Ascending aorta (tissue), 2 donors: ENCODE results near the gene POLR3C. TPM values are rescaled to one million over a fixed set of nuclear protein-coding genes. Genes with fewer than 3 reads are reported as not detected.

Experiments
- DNase-seq, 2 donors: peaks; one replicate each; pipeline ENCODE4 v3.0.0-alpha.2; 2019; ENCODE audit warnings: low spot score in 2 of 2
- H3K27ac ChIP-seq, 2 donors: fragments of 200-600 bp; sonication (generic); one replicate each; pipeline ENCODE4 v1.5.1; 2016 to 2017; ENCODE audit warnings: mild to moderate bottlenecking in 1 of 2
- H3K27me3 ChIP-seq: fragments of 200-600 bp; sonication (generic); one replicate; pipeline ENCODE4 v1.5.1; 2017
- H3K36me3 ChIP-seq, 2 donors: fragments of 200-600 bp; sonication (generic); one replicate each; pipeline ENCODE4 v1.5.1; 2016
- H3K4me1 ChIP-seq, 2 donors: fragments of 200-600 bp; sonication (generic); one replicate each; pipeline ENCODE4 v1.5.1; 2016 to 2017; ENCODE audit warnings: mild to moderate bottlenecking in 1 of 2
- H3K4me3 ChIP-seq, 2 donors: fragments of 200-600 bp; sonication (generic); one replicate each; pipeline ENCODE4 v1.5.1; 2016 to 2017; ENCODE audit warnings: mild to moderate bottlenecking in 1 of 2
- H3K9me3 ChIP-seq, 2 donors: fragments of 200-600 bp; sonication (generic); one replicate each; pipeline ENCODE4 v1.5.1; 2016
- CTCF ChIP-seq, 3 experiments: fragments of 200-600 bp in 2 of 3; fragments of 450-650 bp in 1 of 3; sonication (generic) in 2 of 3; IDR thresholded peaks; one replicate each; pipeline ENCODE4 v1.5.1; 2016 to 2019; ENCODE audit warnings: antibody characterized with exemption in 3 of 3, mild to moderate bottlenecking in 1 of 3, moderate library complexity in 1 of 3
- intact Hi-C: fragments of 100-400 bp; cut with DNase I; formaldehyde crosslinking; loops from one replicate; pipeline ENCODE4 v1.15.1; 2023
- total RNA-seq: library from RNA; depleted of rRNA; stranded (reverse); fragments of >200 nt; gene quantifications from one replicate; pipeline ENCODE4 v1.1.0, GENCODE V29; 2016

POLR3C gene
- total RNA-seq, 1 donor from 2014 or later = 18.9 TPM

GRCh38 chr1:145886816-145887215 is 62.8 kb downstream of the POLR3C start:
- peak overlapping the region; percentile 48 to 63 for H3K27ac ChIP-seq
- peaks cover 0 to 7% of the 10 kb centered on the region in 2 donors for H3K36me3 ChIP-seq
- H3K4me3 ChIP-seq = peak overlapping the region in 1 of 2 donors; percentile 70
- H3K4me1 ChIP-seq = peaks cover 12 to 31% of the 10 kb centered on the region in 2 donors
- DNase-seq = no peak
- intact Hi-C loops = no loop called here
- no peak for TF ChIP-seq CTCF (IDR thresholded peaks at IDR 0.05)
- H3K27me3 ChIP-seq = no peaks in the 10 kb centered on the region
- H3K9me3 ChIP-seq = no peaks in the 10 kb centered on the region

- Histone ChIP-seq H3K27me3 (no peaks in the 10 kb centered on the region), H3K27ac (peak overlapping the region; percentile 48 to 63), H3K4me1 (peaks cover 17 to 35% of the 10 kb centered on the region in 2 donors), H3K36me3 (peaks cover 0 to 7% of the 10 kb centered on the region in 2 donors), H3K4me3 (no peak overlapping the region), H3K9me3 (no peaks in the 10 kb centered on the region)
- DNase-seq = no peak
- no peak for TF ChIP-seq CTCF (IDR thresholded peaks at IDR 0.05)
- intact Hi-C loops = no loop called here
Measured at GRCh38 chr1:145887631-145888030, 63.6 kb downstream of the POLR3C start.

GRCh38 chr1:145889722-145890121 is 65.7 kb downstream of the POLR3C start:
- Histone ChIP-seq H3K9me3 (no peaks in the 10 kb centered on the region), H3K4me1 (peaks cover 19 to 44% of the 10 kb centered on the region in 2 donors), H3K36me3 (peaks cover 0 to 19% of the 10 kb centered on the region in 2 donors), H3K27me3 (no peaks in the 10 kb centered on the region), H3K4me3 (no peak overlapping the region), H3K27ac (peak overlapping the region; percentile 92 to 98)
- TF ChIP-seq CTCF (IDR thresholded peaks at IDR 0.05) = no peak
- intact Hi-C loops = loop anchor here (5.0 kb wide), 2 partner anchors 88 to 123 kb away; no protein-coding TSS in a partner anchor
- no peak for DNase-seq

GRCh38 chr1:145891143-145891542 is 67.1 kb downstream of the POLR3C start:
- intact Hi-C loops = loop anchor here (5.0 kb wide), 2 partner anchors 86 to 121 kb away; no protein-coding TSS in a partner anchor
- peak overlapping the region; percentile 92 to 98 for H3K27ac ChIP-seq
- H3K4me1 ChIP-seq = peaks cover 14 to 40% of the 10 kb centered on the region in 2 donors
- H3K9me3 ChIP-seq = no peaks in the 10 kb centered on the region
- DNase-seq = no peak
- no peak for TF ChIP-seq CTCF (IDR thresholded peaks at IDR 0.05)
- no peaks in the 10 kb centered on the region for H3K27me3 ChIP-seq
- peaks cover 9 to 29% of the 10 kb centered on the region in 2 donors for H3K36me3 ChIP-seq
- H3K4me3 ChIP-seq = peak overlapping the region in 1 of 2 donors; percentile 14

- TF ChIP-seq CTCF (IDR thresholded peaks at IDR 0.05) = peak; percentile 93 to 97 (median 95)
- H3K27me3 ChIP-seq = no peaks in the 10 kb centered on the region
- peaks cover 14 to 36% of the 10 kb centered on the region in 2 donors for H3K4me1 ChIP-seq
- intact Hi-C loops = loop anchor here (1.0 to 5.0 kb wide), 4 partner anchors 16 to 120 kb away; no protein-coding TSS in a partner anchor
- DNase-seq = peak; percentile 89 to 99
- H3K27ac ChIP-seq = peak overlapping the region; percentile 92 to 98
- H3K9me3 ChIP-seq = no peaks in the 10 kb centered on the region
- H3K36me3 ChIP-seq = peaks cover 16 to 36% of the 10 kb centered on the region in 2 donors
- peak overlapping the region; percentile 10 to 23 for H3K4me3 ChIP-seq
Measured at GRCh38 chr1:145891587-145892485, 67.8 kb downstream of the POLR3C start.
